ENCODE data around the gene ASPDH.

ASPDH gene

GRCh38 chr19:50496189-50497021, 17.3 kb downstream of the ASPDH start:
- no peak for DNase-seq (ENCODE audit: low read depth)

- DNase-seq (ENCODE audit: low read depth) = no peak
Measured at GRCh38 chr19:50495020-50495531, 18.6 kb downstream of the ASPDH start.

- DNase-seq (ENCODE audit: low read depth) = no peak
Measured at GRCh38 chr19:50494186-50495019, 19.3 kb downstream of the ASPDH start.

- no peak for DNase-seq (ENCODE audit: low read depth)
Measured at GRCh38 chr19:50493171-50493570, 20.5 kb downstream of the ASPDH start.

- DNase-seq (ENCODE audit: low read depth) = no peak
Measured at GRCh38 chr19:50492303-50493052, 21.2 kb downstream of the ASPDH start.

GRCh38 chr19:50490991-50491472, 22.7 kb downstream of the ASPDH start:
- no peak for DNase-seq (ENCODE audit: low read depth)

GRCh38 chr19:50490411-50490811, 23.3 kb downstream of the ASPDH start:
- no peak for DNase-seq (ENCODE audit: low read depth)

GRCh38 chr19:50489461-50490011, 24.2 kb downstream of the ASPDH start:
- DNase-seq (ENCODE audit: low read depth) = no peak

- DNase-seq (ENCODE audit: low read depth) = no peak
Measured at GRCh38 chr19:50488389-50489194, 25.1 kb downstream of the ASPDH start.

- DNase-seq (ENCODE audit: low read depth) = no peak
Measured at GRCh38 chr19:50486823-50487515, 26.7 kb downstream of the ASPDH start.

GRCh38 chr19:50485284-50485955, 28.3 kb downstream of the ASPDH start:
- no peak for DNase-seq (ENCODE audit: low read depth)

GRCh38 chr19:50482916-50483315, 30.8 kb downstream of the ASPDH start:
- no peak for DNase-seq (ENCODE audit: low read depth)

GRCh38 chr19:50482271-50482855, 31.4 kb downstream of the ASPDH start:
- no peak for DNase-seq (ENCODE audit: low read depth)

GRCh38 chr19:50481351-50482149, 32.2 kb downstream of the ASPDH start:
- no peak for DNase-seq (ENCODE audit: low read depth)

- DNase-seq (ENCODE audit: low read depth) = no peak
Measured at GRCh38 chr19:50480281-50481111, 33.2 kb downstream of the ASPDH start.

- no peak for DNase-seq (ENCODE audit: low read depth)
Measured at GRCh38 chr19:50479761-50480251, 33.9 kb downstream of the ASPDH start.
